Activated CD4-positive, alpha-beta T cell treated with anti-CD3 and anti-CD28 coated beads, Interleukin-2, amount 10 ng/mL, durations not matched to agents 7 days and 5 days (primary cell): Measurements from ENCODE around the gene CCDC122. TPM values are rescaled to one million over a fixed set of nuclear protein-coding genes. Genes with fewer than 3 reads are reported as not detected.

Experiments
- CTCF ChIA-PET: fragments of 350-600 bp; sonication (Branson Sonifier 250); formaldehyde crosslinking; loops from one replicate; lab custom pipeline; 2021; ENCODE audit warnings: antibody characterized with exemption; lab: Charles Lee
- POLR2A ChIA-PET: fragments of 350-600 bp; sonication (Branson Sonifier 250); formaldehyde crosslinking; loops from one replicate; lab custom pipeline; 2021; ENCODE audit warnings: antibody characterized with exemption; lab: Charles Lee
- DNase-seq: peaks from one replicate; pipeline ENCODE4 v3.0.0-alpha.2; 2020
- H3K27ac Mint-ChIP-seq: one replicate; pipeline ENCODE4 v1.8.0; 2021; ENCODE audit warnings: mild to moderate bottlenecking, moderate library complexity, mixed read lengths
- H3K27me3 Mint-ChIP-seq: one replicate; pipeline ENCODE4 v1.8.0; 2021; ENCODE audit warnings: mixed read lengths
- H3K36me3 Mint-ChIP-seq: one replicate; pipeline ENCODE4 v1.8.0; 2021; ENCODE audit warnings: low read depth, mixed read lengths
- H3K4me1 Mint-ChIP-seq: one replicate; pipeline ENCODE4 v1.8.0; 2021; ENCODE audit warnings: mixed read lengths
- H3K4me3 Mint-ChIP-seq: one replicate; pipeline ENCODE4 v1.8.0; 2021; ENCODE audit warnings: mild to moderate bottlenecking, moderate library complexity, mixed read lengths
- H3K9me3 Mint-ChIP-seq: one replicate; pipeline ENCODE4 v1.8.0; 2021; ENCODE audit warnings: mixed read lengths
- total RNA-seq, 2 experiments: library from RNA; stranded (reverse); gene quantifications; one replicate each; pipeline ENCODE4 v1.2.3, GENCODE V29; 2021

Gene CCDC122
- total RNA-seq, 2 experiments from 2014 or later: 0.50 to 0.62 TPM

- H3K27me3 Mint-ChIP-seq: peaks cover 58% of the 10 kb centered on the region
- POLR2A ChIA-PET: no interaction called here
- no peaks in the 10 kb centered on the region for H3K36me3 Mint-ChIP-seq
- peaks cover 13% of the 10 kb centered on the region for H3K4me1 Mint-ChIP-seq
- no peak overlapping the region for H3K27ac Mint-ChIP-seq
- CTCF ChIA-PET: no interaction called here
- H3K4me3 Mint-ChIP-seq: peak overlapping the region; percentile 61
- H3K9me3 Mint-ChIP-seq: no peaks in the 10 kb centered on the region
- DNase-seq: no peak
Measured at GRCh38 chr13:43787997-43788396, 91.5 kb downstream of the CCDC122 start.

GRCh38 chr13:43787518-43787891 lies 92.0 kb downstream of the CCDC122 start:
- Mint-ChIP-seq H3K9me3 (no peaks in the 10 kb centered on the region), H3K27ac (no peak overlapping the region), H3K36me3 (no peaks in the 10 kb centered on the region), H3K27me3 (peaks cover 57% of the 10 kb centered on the region), H3K4me3 (peak overlapping the region; percentile 61), H3K4me1 (peaks cover 13% of the 10 kb centered on the region)
- DNase-seq: no peak
- ChIA-PET CTCF (no interaction called here), POLR2A (no interaction called here)

DNA sequence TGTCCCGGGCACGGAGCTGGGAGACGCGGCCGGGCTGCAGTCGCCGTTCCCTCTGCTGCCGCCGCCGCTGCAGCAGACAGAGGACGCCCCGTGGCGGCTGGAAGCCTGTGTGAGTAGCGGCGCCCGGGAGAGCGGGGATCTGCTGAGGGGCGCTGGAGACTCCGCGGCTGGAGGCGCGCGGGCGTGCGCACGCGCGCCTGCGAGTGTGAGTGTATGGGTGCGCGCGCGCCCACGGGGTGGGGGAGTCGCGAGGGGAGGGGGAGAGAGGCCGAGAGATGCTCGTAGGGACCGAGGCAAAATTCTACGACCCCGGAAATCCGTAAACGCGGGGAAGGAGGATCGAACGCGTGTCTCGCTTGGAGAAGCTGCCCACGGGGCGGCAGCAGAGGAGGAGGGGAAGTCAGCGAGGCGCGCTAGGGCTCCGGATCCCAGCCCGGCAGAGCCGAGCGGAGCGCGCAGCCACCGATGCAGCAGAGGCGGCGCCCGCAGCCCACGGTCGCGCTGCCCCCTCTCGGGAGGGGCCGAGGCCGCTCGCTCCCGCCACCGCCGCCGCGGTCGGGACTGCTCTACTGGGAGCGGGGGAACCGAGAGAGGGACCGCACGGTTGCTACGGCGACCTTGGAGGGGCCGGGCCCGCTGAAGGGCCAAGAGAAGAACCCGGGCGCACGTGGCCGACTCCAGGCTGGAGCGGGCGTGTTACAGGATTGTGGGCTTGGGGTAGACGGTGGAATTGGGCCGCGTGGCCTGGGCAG lies 92.6 kb downstream of the CCDC122 start, which contains the start of gene ENOX1:
Gene ENOX1, minus strand, starts transcription at position 207 of the 752 bp plus-strand sequence.
- H3K27me3 Mint-ChIP-seq: peaks cover 54% of the 10 kb centered on the region
- CTCF ChIA-PET: no interaction called here
- H3K9me3 Mint-ChIP-seq: no peaks in the 10 kb centered on the region
- peaks cover 13% of the 10 kb centered on the region for H3K4me1 Mint-ChIP-seq
- no peaks in the 10 kb centered on the region for H3K36me3 Mint-ChIP-seq
- peak; percentile 32 for DNase-seq
- POLR2A ChIA-PET: no interaction called here
- H3K4me3 Mint-ChIP-seq: peak within 1 kb of the TSS; percentile 77
- no peak within 1 kb of the TSS for H3K27ac Mint-ChIP-seq

GRCh38 chr13:43786472-43786765 lies 93.1 kb downstream of the CCDC122 start:
- CTCF ChIA-PET: no interaction called here
- Mint-ChIP-seq H3K27ac (no peak overlapping the region), H3K36me3 (no peaks in the 10 kb centered on the region), H3K9me3 (no peaks in the 10 kb centered on the region), H3K27me3 (peaks cover 51% of the 10 kb centered on the region), H3K4me1 (peaks cover 13% of the 10 kb centered on the region), H3K4me3 (peak overlapping the region; percentile 77)
- POLR2A ChIA-PET: no interaction called here
- no peak for DNase-seq

Other genes with a start within 250 kb of the CCDC122 start
- under 1 TPM; 0.07 to 0.19 TPM for gene ENOX1, start 92.8 kb downstream of the CCDC122 start, total RNA-seq
- gene LACC1, start 164 bp upstream of the CCDC122 start, total RNA-seq: 1 to 10 TPM; 1.7 to 2.2 TPM